ENCODE data around the gene TSPOAP1.

- TF ChIP-seq CTCF (conservative IDR thresholded peaks at IDR 0.05; ENCODE audit: low read length) (no peak), EZH2phosphoT487 (IDR thresholded peaks at IDR 0.05; ENCODE audit: borderline replicate concordance) (no peak)
Observed at GRCh38 chr17:58336456-58337209, 8.0 kb upstream of the TSPOAP1 start.
